Measurements from ENCODE around the gene USP17L21.
"Not testable (repeated sequence)": the region's sequence is repeated elsewhere in the genome, so short reads cannot be mapped to it uniquely, and the experiment has no call there.

- not testable (repeated sequence) for TF ChIP-seq POLR2A (IDR thresholded peaks at IDR 0.05; ENCODE audit: low read length); GATA1 (IDR thresholded peaks at IDR 0.05; ENCODE audit: low read depth, low read length)
Observed at GRCh38 chr4:9257824-9258223, 4.8 kb upstream of the USP17L21 start, which contains the start of gene USP17L20.

All from erythroblast (primary cell).